Spinal cord (tissue), 10 donors: ENCODE data around the gene KLHL8. TPM values are rescaled to one million over a fixed set of nuclear protein-coding genes. Genes with fewer than 3 reads are reported as not detected.
A peak's percentile ranks its signal among the peaks of the same experiment; 100 is the strongest.

Experiments used
- DNase-seq, 6 donors: peaks; one replicate each; pipeline versions ENCODE4 v3.0.0 to v3.0.0-alpha.2; 2013 to 2015; ENCODE audit warnings: low spot score in 6 of 6, low read depth in 4 of 6
- H3K27ac ChIP-seq: one replicate; pipeline ENCODE4 v1.5.1; 2013; ENCODE audit warnings: low read depth, low read length, control low read depth
- H3K27me3 ChIP-seq: one replicate; pipeline ENCODE4 v1.6.1; 2013; ENCODE audit warnings: low read length; ENCODE audit not compliant: control insufficient read depth, insufficient read depth
- H3K36me3 ChIP-seq: one replicate; pipeline ENCODE4 v1.6.1; 2013; ENCODE audit warnings: low read length; ENCODE audit not compliant: control insufficient read depth, insufficient read depth
- H3K4me1 ChIP-seq: one replicate; pipeline ENCODE4 v1.6.1; 2013; ENCODE audit warnings: low read length; ENCODE audit not compliant: control insufficient read depth, insufficient read depth
- H3K4me3 ChIP-seq: one replicate; pipeline ENCODE4 v1.5.1; 2013; ENCODE audit warnings: low read depth, low read length, control low read depth
- H3K9me3 ChIP-seq: one replicate; pipeline ENCODE4 v1.6.1; 2013; ENCODE audit warnings: low read length; ENCODE audit not compliant: control insufficient read depth, insufficient read depth
- WGBS: methylation state at CpG from one replicate; pipeline ENCODE4 v1.1.5; 2013; ENCODE audit warnings: missing lambda C conversion rate; ENCODE audit not compliant: insufficient coverage; 5-methylcytosine and 5-hydroxymethylcytosine counted together
- long read RNA-seq, 4 donors: transcript quantifications; one replicate each; lab custom pipeline, GENCODE V29; 2026
- polyA plus RNA-seq, 2 donors: library from polyadenylated mRNA; unstranded; fragments of 120-200 nt; gene quantifications; one replicate each; pipeline ENCODE4 v1.2.1, GENCODE V29; 2013; ENCODE audit not compliant: insufficient read length in 2 of 2
- total RNA-seq, 2 donors: library from RNA; depleted of rRNA in 1 of 2; stranded (reverse); fragments of 120-200 nt in 1 of 2; fragments of >200 nt in 1 of 2; gene quantifications; one replicate each; pipeline versions ENCODE4 v1.2.3 to v1.2.4, GENCODE V29; 2013 to 2014
- donor health status: healthy.

The KLHL8 gene
- 10 to 100 TPM; 13.9 to 36.8 TPM for total RNA-seq
- polyA plus RNA-seq: 10 to 100 TPM; 15.2 to 18.7 TPM
- long read RNA-seq, donor 1, full-length matches to known transcripts: 2 of 2 reads
- long read RNA-seq, donor 1, partial matches to known transcripts: 0 of 2 reads
- long read RNA-seq, donor 1, other reads (novel, unspliced or antisense): 0 of 2 reads
- long read RNA-seq, donor 2, full-length matches to known transcripts: 1 of 1 reads
- long read RNA-seq, donor 2, partial matches to known transcripts: 0 of 1 reads
- long read RNA-seq, donor 2, other reads (novel, unspliced or antisense): 0 of 1 reads
- long read RNA-seq, donor 3: 0 reads
- long read RNA-seq, donor 4, full-length matches to known transcripts: 1 of 1 reads
- long read RNA-seq, donor 4, partial matches to known transcripts: 0 of 1 reads
- long read RNA-seq, donor 4, other reads (novel, unspliced or antisense): 0 of 1 reads

DNA sequence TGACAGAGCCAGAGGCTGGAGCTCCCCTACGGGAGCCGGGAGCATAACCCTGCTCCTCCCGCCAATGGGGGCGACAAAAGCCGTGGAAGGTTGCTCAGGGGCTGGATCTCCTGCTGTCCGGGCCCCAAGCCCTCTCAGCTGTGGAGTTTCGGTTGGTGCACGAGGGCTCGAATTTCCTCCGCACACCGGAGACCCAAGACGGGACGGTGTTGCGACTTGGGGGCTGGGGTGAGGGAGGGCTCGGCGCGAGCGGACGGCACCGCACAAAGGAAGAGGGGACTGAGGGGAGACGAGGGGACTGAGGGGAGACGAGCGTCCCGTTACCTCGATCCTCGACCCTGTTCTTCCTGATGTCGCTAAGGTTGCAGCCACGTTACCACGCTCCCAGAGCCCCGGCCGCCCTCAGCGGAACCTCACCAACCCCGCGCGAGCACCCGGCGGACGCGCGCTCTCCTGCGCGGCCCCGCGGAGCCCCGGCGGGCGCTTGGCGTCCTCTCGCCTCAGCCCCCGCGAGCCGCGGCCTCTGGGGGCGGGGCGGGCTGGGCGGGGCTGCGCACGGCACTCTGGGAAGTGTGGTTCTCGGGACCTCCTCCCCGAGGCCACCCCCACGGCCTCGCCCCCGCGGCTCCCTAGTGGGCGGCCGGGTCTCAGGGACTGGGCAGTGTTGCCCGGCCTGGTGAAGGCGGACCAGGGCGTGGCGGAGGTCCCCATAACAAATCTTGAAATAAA is at the start of gene KLHL8:
TSS of gene KLHL8 (minus strand) at position 525 of the 729 bp plus-strand sequence. CDS start 25,079 bp downstream, outside the sequence.
- peaks cover 10% of the 10 kb centered on the region for H3K4me1 ChIP-seq
- DNase-seq: peak; percentile 72 to 97 (median 80)
- WGBS: under 1% methylated on average over 69 of the region's 70 CpGs

DNA sequence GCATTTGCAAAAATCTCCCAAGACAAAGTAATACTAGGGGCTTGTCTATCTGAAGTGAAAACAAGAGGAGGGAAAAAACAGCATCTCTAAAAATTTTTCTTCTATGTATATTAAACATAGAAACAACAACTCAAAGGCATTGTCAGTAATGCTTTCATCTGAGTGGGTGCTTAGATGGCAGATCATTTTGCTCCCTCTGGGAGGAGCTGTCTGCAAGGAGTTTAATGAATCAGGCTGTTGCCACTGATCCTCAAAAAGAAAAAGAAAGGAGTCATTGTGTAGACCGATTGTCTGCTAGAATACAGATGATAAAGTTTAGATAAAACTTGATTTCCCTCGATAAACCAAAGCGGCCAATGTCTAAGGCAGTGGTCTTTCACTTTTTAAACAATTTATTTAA is 49.7 kb upstream of the KLHL8 start:
- DNase-seq: peak in 2 of 6 donors; percentile 49 to 59
- Histone ChIP-seq H3K4me3 (no peak overlapping the region), H3K9me3 (no peaks in the 10 kb centered on the region), H3K27ac (no peak overlapping the region), H3K27me3 (no peaks in the 10 kb centered on the region), H3K36me3 (no peaks in the 10 kb centered on the region), H3K4me1 (no peaks in the 10 kb centered on the region)
- no CpG with 5 or more reads among the region's 3 CpGs for WGBS

More for the DNA sequence above, at the start of gene KLHL8:
- no peaks in the 10 kb centered on the region for H3K36me3 ChIP-seq
- peak within 1 kb of the TSS; percentile 93 for H3K4me3 ChIP-seq
- H3K9me3 ChIP-seq: no peaks in the 10 kb centered on the region
- no peaks in the 10 kb centered on the region for H3K27me3 ChIP-seq
- H3K27ac ChIP-seq: peak within 1 kb of the TSS; percentile 95

- WGBS: no CpG with 5 or more reads among the region's 5 CpGs
- DNase-seq: no peak
- H3K4me3 ChIP-seq: no peak overlapping the region
- no peaks in the 10 kb centered on the region for H3K36me3 ChIP-seq
- no peaks in the 10 kb centered on the region for H3K9me3 ChIP-seq
- no peaks in the 10 kb centered on the region for H3K27me3 ChIP-seq
- H3K27ac ChIP-seq: no peak overlapping the region
- no peaks in the 10 kb centered on the region for H3K4me1 ChIP-seq
Measured at GRCh38 chr4:87268411-87268810, 48.0 kb upstream of the KLHL8 start.

- Histone ChIP-seq H3K4me3 (no peak overlapping the region), H3K27me3 (no peaks in the 10 kb centered on the region), H3K36me3 (no peaks in the 10 kb centered on the region), H3K27ac (no peak overlapping the region), H3K9me3 (no peaks in the 10 kb centered on the region), H3K4me1 (no peaks in the 10 kb centered on the region)
- no peak for DNase-seq
- 95% methylated on average over 2 of the region's 3 CpGs for WGBS
Measured at GRCh38 chr4:87266986-87267385, 46.6 kb upstream of the KLHL8 start.

DNA sequence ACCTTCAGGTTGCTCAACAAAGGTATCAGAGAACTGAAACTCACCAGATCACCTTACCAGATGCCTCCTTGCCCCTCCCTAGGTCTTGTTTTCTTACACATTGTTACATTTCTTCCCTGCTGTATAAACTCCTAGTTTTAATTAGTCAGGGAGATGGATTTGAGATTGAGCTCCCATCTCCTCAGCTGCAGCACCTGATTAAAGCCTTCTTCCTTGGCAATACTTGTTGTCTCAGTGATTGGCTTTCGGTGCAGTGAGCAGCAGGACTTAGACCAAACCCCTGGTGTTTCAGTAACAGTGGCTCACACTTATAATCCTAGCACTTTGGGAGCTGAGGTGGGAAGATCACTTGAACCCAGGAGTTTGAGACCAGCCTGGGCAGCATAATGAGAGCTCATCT is 42.5 kb upstream of the KLHL8 start:
- DNase-seq: no peak
- no CpG with 5 or more reads among the region's 1 CpG for WGBS
- H3K4me1 ChIP-seq: no peaks in the 10 kb centered on the region

DNA sequence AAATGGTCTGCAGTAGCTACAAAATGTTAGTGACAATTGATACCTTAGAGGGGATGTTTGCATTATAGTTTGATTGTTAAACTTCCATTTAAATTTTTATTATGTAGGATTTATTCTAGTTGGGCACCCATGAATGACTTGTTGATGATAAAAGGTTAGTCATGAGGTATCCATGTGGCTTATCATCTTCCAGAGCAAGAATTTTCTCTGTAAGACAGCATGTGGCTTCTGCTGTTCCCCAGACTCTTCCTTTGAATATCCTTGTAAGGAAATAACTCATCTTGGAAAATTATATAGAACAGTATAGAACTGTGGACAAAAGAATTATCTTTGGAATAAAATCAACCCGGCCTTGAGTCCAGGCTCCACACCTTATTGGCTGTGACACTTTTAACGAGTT is 40.1 kb upstream of the KLHL8 start:
- Histone ChIP-seq H3K9me3 (no peaks in the 10 kb centered on the region), H3K4me3 (no peak overlapping the region), H3K27ac (no peak overlapping the region), H3K4me1 (peaks cover 7% of the 10 kb centered on the region), H3K27me3 (no peaks in the 10 kb centered on the region), H3K36me3 (no peaks in the 10 kb centered on the region)
- DNase-seq: no peak
- 100% methylated on average over 1 of the region's 2 CpGs for whole genome bisulfite sequencing

More for the DNA sequence above, 42.5 kb upstream of the KLHL8 start:
- Histone ChIP-seq H3K36me3 (no peaks in the 10 kb centered on the region), H3K27ac (no peak overlapping the region), H3K9me3 (no peaks in the 10 kb centered on the region), H3K27me3 (no peaks in the 10 kb centered on the region), H3K4me3 (no peak overlapping the region)

DNA sequence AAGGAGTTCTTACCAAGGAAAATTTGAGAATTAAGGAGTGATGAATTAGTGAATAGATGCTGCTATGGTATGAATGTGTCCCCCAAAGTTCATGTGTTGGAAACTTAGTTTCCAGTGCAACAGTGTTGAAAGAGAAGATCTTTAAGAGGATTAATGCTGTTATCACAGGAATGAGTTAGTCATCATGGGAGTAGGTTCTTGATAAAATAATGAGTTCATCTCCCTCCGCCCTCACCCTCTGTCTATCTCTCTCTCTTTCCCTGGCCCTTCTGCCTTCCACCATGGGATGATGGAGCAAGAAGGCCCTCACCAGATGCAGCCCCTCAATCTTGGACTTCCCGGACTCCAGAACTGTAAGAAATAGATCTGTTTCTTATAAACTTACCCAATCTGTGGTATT is 38.3 kb upstream of the KLHL8 start:
- Histone ChIP-seq H3K27me3 (no peaks in the 10 kb centered on the region), H3K4me3 (no peak overlapping the region), H3K4me1 (peaks cover 7% of the 10 kb centered on the region), H3K36me3 (no peaks in the 10 kb centered on the region), H3K9me3 (no peaks in the 10 kb centered on the region), H3K27ac (no peak overlapping the region)
- DNase-seq: no peak
- WGBS: 100% methylated on average over 1 of the region's 2 CpGs

GRCh38 chr4:87257523-87257922 is 37.1 kb upstream of the KLHL8 start:
- Histone ChIP-seq H3K27me3 (no peaks in the 10 kb centered on the region), H3K27ac (no peak overlapping the region), H3K9me3 (no peaks in the 10 kb centered on the region), H3K36me3 (no peaks in the 10 kb centered on the region), H3K4me3 (no peak overlapping the region), H3K4me1 (peaks cover 7% of the 10 kb centered on the region)
- WGBS: no CpG with 5 or more reads among the region's 3 CpGs
- peak in 4 of 6 donors; percentile 38 to 91 (median 68) for DNase-seq

DNA sequence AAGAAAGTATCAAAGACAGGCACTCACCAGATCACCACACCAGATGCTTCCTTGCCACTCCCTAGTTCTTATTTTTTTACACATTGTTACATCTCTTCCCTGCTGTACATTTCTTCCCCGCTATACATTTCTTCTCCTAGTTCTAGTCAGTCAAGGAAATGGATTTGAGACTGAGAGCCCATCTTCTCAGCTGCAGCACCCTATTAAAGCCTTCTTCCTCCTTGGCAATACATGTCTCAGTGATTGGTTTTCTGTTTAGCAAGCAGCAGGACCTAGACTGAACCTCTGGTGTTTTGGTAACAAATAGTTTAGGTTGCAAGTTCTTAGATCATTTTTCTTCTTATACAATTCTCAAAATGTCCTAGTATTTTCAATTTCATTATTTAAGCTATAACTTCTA is 35.3 kb upstream of the KLHL8 start:
- DNase-seq: no peak
- WGBS: 100% methylated on average over 1 of the region's 1 CpG
- H3K4me3 ChIP-seq: no peak overlapping the region
- no peaks in the 10 kb centered on the region for H3K27me3 ChIP-seq
- H3K36me3 ChIP-seq: no peaks in the 10 kb centered on the region
- H3K27ac ChIP-seq: no peak overlapping the region
- H3K4me1 ChIP-seq: peaks cover 7% of the 10 kb centered on the region
- no peaks in the 10 kb centered on the region for H3K9me3 ChIP-seq
